Stimulated activated CD8-positive, alpha-beta memory T cell treated with anti-CD3 and anti-CD28 coated beads, Interleukin-4, amount 100 ng/mL, for 48 hours (primary cell): Measurements from ENCODE around the gene SYCP1.
"Not testable (repeated sequence)": the region's sequence is repeated elsewhere in the genome, so short reads cannot be mapped to it uniquely, and the experiment has no call there.

Experiments used
- DNase-seq: peaks from one replicate; pipeline ENCODE4 v3.0.0-alpha.2; 2020

The SYCP1 gene

DNA sequence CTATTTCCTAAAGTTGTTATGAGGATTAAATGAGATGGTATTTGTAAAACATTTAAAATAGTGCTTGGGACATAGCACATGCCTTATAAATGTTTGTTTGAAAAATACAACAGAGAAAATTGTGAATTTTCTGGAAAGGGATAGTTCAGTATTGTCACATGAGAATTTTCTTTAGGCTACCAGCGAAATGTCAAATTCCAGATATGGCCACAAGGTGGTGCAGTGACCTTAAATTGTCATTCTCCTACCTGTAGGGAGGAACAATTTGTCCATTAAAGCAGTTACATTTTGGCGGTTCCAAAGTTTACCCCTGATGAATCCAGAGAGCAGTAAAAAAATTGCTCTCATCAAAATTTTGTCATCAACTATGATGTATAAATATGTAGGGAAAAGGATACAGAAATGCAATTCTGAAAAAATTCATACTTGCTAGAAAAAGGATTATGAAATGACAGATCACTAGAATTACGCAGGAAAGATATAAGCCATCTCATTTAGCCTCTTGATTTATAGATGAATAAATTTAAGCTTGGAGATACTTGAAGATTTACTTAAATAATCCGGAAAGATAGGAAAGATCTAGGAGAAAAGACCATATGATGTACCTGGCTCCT lies 124.7 kb downstream of the SYCP1 start:
- peak; percentile 81 for DNase-seq

DNA sequence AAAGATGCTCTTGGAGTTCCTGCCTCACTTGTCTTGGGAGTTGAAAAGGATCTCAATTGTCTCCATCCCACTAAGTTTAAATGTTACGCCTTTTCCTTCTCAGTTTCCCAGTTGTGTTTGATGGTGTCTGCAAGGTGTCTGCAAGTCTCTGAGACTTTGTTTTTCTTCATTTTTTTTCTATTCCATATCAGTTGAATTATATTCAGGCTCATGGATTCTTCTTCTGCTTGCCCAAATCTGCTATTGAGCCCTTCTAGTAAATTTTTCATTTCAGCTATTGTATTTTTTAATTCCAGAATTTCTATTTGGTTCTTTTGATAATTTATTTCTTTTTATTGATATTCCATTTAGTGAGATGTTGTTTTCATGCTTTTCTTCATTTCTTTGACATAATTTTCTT lies 127.6 kb downstream of the SYCP1 start:
- no peak for DNase-seq

- DNase-seq: no peak
These were observed 131.6 kb downstream of the SYCP1 start for GRCh38 chr1:114986286-114986685.

DNA sequence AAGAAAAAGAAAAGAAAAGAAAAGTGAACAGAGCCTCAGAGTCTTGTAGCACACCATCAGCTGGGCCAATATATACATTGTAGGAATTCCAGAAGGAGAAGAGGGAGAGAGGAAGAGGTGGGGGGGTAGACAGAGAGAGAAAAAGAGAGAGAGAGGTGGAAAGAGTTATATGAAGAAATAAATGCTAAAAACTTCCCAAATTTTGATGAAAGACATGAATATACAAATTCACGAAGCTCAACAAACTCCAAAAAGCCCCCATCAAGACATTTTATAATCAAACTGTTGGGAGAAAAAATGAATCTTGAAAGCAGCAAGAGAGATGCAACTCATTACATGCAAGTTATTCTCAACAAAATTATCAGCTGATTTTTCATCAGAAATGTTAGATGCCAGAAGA lies 133.4 kb downstream of the SYCP1 start:
- DNase-seq: no peak

GRCh38 chr1:114997510-114998289 lies 143.0 kb downstream of the SYCP1 start:
- no peak for DNase-seq

DNA sequence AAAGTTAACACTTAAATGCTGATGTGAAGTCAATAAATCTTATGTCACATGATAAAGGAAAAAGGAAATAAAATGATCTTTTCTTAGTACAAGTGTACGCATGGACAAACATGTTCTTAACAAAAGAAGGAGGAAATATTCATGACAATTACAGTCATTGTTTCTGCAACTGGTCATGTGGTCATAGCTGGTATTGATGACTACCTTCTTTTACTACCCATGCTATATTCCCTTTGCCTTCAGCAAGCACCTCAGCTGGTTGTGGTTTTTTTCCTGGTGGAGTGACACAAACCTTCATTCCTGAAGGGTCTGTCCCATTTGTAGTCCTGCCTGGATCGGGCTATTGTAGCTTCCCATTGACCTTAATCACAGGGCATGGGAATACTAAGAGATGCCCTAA lies 151.5 kb downstream of the SYCP1 start:
- DNase-seq: no peak

- no peak for DNase-seq
These were observed 157.3 kb downstream of the SYCP1 start for GRCh38 chr1:115012006-115012405.

- no peak for DNase-seq
These were observed 157.8 kb downstream of the SYCP1 start for GRCh38 chr1:115012434-115012833.

DNA sequence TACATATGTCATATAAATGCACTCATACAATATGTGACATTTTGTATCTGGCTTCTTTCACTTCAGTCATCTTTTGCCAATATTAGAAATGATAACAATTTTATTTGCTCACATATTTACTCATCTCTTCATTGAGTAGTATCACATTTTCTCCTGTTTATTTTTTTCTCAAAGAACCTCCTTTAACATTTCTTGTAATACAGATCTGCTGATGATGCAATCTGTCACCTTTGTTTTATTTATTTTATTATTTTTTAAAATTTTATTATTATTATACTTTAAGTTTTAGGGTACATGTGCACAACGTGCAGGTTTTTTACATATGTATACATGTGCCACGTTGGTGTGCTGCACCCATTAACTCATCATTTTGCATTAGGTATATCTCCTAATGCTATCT lies 159.1 kb downstream of the SYCP1 start:
- DNase-seq: no peak

GRCh38 chr1:115019549-115019948 lies 164.9 kb downstream of the SYCP1 start:
- not testable (repeated sequence) for DNase-seq

GRCh38 chr1:115021145-115021544 lies 166.5 kb downstream of the SYCP1 start:
- no peak for DNase-seq

GRCh38 chr1:115023593-115023992 lies 168.9 kb downstream of the SYCP1 start:
- DNase-seq: no peak

DNA sequence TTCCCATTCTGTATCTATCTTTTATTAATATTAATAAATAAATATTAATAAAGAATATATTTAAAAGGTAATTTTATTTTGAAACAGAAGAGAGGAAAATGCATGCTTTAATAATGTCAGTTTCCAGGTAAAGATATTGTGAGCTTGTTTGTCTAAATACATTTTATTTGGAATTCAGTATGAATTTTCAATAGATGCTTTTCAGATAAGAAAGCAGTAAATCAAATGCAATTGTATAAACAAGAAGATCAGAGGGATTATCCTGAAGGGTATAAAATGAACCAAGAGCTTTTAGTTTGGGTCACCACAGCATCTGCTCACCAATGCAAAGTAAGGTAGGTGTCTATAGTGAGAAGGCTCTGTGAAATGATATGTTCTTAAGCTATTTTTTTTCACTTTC lies 174.9 kb downstream of the SYCP1 start, which contains the start of gene TSHB:
Gene TSHB (plus strand): TSS at position 301 of the 400 bp plus-strand sequence. CDS start 3,537 bp downstream, outside the sequence.
- no peak for DNase-seq

DNA sequence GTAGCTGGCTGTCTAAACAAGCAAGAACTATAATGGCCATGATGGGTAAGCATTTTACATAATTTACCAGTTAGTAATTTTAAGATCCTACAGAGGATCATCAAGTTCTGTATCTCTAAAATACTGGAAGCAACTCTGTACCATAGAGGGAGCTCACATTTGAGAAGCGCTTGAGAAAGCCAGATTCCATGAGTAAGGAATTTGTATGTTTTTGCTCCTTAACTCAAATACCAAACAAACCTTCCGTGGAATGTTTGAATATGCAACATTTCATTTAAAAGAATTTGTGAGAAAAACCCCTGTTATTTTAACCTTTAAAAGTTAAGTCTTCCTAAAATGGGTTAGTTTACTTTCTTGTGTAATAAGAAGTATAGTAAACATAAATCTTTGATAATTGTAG lies 176.9 kb downstream of the SYCP1 start:
- no peak for DNase-seq

DNA sequence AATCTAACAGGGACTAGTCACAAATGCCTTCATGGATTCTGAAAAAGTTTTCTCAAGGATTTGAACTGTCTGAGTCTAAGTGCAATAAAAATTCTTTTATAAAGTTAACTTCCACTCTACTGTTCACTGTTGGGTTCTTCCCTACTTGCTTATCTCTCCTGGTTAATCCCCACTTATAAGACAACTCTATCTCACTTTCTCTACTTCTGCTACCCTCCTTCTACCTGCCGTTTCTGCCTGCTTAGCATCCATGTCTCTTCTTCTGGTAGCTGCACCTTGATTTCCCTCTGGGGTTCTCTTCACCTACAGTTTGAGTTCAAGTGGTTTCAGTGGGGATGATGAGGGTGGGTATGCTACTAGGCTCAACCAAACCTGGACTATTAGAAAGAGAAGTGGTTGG lies 181.0 kb downstream of the SYCP1 start:
- no peak for DNase-seq

DNA sequence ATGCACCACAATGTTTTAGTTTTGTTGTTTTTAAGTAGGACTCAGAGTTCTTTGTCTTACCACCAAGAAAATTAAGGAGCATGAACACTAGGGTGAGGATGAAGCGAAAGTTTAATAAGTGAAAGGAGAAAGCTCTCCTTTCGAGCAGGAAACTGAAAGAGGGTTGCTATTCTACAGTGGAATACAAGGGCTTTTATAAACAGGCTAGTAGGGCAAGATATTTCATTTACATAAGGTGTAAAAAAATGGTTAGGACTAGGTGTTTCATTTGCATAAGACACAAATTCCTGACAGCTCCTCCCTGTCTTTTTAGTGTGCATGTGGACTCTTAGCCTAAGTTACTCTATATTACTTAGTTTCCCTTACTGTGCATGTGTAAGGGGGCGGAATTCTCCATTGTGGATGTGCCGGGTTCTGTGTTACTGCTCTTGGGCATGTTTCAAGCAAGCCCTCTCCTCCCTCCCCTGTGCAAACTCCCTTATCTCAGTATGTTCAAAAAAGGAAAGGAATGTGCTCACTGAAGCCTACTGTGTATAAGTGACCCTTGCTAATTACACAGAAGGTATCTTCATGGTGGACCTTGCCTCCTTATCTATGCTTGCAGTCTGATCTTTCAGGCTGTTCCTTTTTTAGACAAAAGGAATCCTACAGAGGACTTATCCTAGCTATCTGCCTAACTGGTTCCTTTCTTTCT lies 182.3 kb downstream of the SYCP1 start:
- no peak for DNase-seq

DNA sequence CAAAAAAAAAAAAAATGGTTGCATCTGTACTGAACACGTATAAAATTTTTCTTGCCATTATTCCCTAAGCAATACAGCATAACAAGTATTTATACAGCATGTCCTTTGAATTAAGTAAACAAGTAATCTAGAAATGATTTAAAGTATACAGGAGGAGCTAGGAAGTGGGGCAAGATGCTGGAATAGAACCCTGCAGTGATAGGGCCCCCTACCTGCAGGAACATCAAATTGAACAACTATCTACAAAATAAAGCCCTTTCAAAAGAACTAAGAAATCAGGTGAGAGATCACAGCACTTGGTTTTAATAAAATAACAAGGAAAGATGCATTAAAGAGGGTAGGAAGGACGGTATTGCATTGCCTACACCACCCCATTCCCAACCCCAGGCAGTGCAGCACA lies 185.8 kb downstream of the SYCP1 start:
- DNase-seq: no peak

DNA sequence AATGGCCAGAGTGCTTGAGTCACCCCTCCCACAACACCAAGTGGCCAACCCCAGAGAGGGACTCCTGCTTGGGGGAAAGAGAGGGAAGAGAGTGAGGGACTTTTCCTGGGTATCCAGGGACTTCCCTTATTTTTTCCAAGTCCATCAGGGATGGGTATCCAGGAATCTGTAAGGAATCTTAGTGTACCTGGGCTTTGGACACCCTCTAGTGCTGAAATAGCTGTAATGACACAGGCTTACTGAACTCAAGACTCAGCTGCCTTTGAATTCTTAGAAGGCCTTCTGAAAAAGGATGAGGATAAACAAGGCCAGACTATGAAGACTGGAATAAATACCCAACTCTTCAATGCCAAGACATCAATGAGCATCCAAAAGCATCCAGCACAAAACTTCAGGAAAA lies 187.0 kb downstream of the SYCP1 start:
- no peak for DNase-seq
